Measurements from ENCODE around the gene RSBN1. TPM values are rescaled to one million over a fixed set of nuclear protein-coding genes. Genes with fewer than 3 reads are reported as not detected.

RSBN1 gene
- total RNA-seq, 1 experiment from 2014 or later: 9.9 TPM

DNA sequence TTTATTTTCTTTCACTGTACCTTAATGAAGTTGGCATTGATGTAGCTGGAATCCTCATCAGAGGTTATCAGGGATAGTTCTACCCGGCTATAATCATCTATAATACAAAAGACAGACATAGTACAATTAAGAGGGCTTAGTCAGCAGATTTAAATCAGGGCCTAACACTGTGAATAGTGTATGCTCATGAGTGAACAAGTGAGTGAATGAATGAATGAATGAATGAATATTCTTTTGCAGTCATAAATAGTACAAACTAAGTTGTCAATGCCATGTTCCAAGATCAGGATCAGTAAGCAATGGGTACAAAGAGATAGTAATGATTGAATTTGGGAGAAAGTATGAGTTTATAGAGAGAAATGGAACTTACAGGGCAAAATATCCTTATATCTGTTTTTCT, 46.7 kb upstream of the RSBN1 start:
- DNase-seq: no peak
- no peak overlapping the region for H3K27ac Mint-ChIP-seq (ENCODE audit: unreplicated experiment)
- H3K9me3 Mint-ChIP-seq (ENCODE audit: low read depth, unreplicated experiment): no peaks in the 10 kb centered on the region
- no peaks in the 10 kb centered on the region for H3K36me3 Mint-ChIP-seq (ENCODE audit: insufficient read depth, unreplicated experiment)
- H3K4me1 Mint-ChIP-seq (ENCODE audit: low read depth, unreplicated experiment): peaks cover 7% of the 10 kb centered on the region
- no peaks in the 10 kb centered on the region for H3K27me3 Mint-ChIP-seq (ENCODE audit: unreplicated experiment)
- TF ChIP-seq CTCF (IDR thresholded peaks at IDR 0.05; ENCODE audit: unreplicated experiment): no peak
- CTCF ChIA-PET: no interaction called here
- no TSS peak for BruUV-seq (replicated peaks)
- intact Hi-C loops (cut with micrococcal nuclease; ENCODE audit: unreplicated experiment): no loop called here
- no peak overlapping the region for H3K4me3 Mint-ChIP-seq (ENCODE audit: low read depth, unreplicated experiment)

DNA sequence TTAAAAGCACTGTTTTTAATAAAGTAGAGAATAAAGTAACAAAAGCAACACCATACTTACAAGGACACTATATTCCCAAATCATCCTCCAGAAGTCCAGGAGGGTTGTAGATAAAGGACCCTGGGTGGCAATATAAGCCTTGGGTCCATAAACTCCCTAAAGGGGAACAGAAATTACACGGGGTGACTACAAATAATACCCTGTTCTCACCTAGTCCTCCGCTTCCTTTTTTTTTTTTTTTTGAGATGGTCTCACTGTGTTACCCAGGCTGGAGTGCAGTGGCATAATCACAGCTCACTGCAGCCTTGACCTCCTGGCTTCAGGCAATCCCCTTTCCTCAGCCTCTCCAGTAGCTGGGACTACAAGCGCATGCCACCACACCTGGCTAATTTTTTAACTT, 46.1 kb upstream of the RSBN1 start:
- no peak for TF ChIP-seq CTCF (IDR thresholded peaks at IDR 0.05; ENCODE audit: unreplicated experiment)
- intact Hi-C loops (cut with micrococcal nuclease; ENCODE audit: unreplicated experiment): no loop called here
- no peak overlapping the region for H3K4me3 Mint-ChIP-seq (ENCODE audit: low read depth, unreplicated experiment)
- no peaks in the 10 kb centered on the region for H3K9me3 Mint-ChIP-seq (ENCODE audit: low read depth, unreplicated experiment)
- H3K27ac Mint-ChIP-seq (ENCODE audit: unreplicated experiment): no peak overlapping the region
- H3K4me1 Mint-ChIP-seq (ENCODE audit: low read depth, unreplicated experiment): peaks cover 7% of the 10 kb centered on the region
- DNase-seq: no peak
- no TSS peak for BruUV-seq (replicated peaks)
- no peaks in the 10 kb centered on the region for H3K36me3 Mint-ChIP-seq (ENCODE audit: insufficient read depth, unreplicated experiment)
- H3K27me3 Mint-ChIP-seq (ENCODE audit: unreplicated experiment): no peaks in the 10 kb centered on the region
- CTCF ChIA-PET: no interaction called here

GRCh38 chr1:113857776-113858175, 45.5 kb upstream of the RSBN1 start:
- Mint-ChIP-seq H3K4me1 (ENCODE audit: low read depth, unreplicated experiment) (peaks cover 7% of the 10 kb centered on the region), H3K9me3 (ENCODE audit: low read depth, unreplicated experiment) (no peaks in the 10 kb centered on the region), H3K36me3 (ENCODE audit: insufficient read depth, unreplicated experiment) (no peaks in the 10 kb centered on the region), H3K27ac (ENCODE audit: unreplicated experiment) (no peak overlapping the region), H3K4me3 (ENCODE audit: low read depth, unreplicated experiment) (no peak overlapping the region), H3K27me3 (ENCODE audit: unreplicated experiment) (no peaks in the 10 kb centered on the region)
- no peak for DNase-seq
- intact Hi-C loops (cut with micrococcal nuclease; ENCODE audit: unreplicated experiment): no loop called here
- no TSS peak for BruUV-seq (replicated peaks)
- CTCF ChIA-PET: no interaction called here
- no peak for TF ChIP-seq CTCF (IDR thresholded peaks at IDR 0.05; ENCODE audit: unreplicated experiment)

GRCh38 chr1:113856401-113856790, 44.1 kb upstream of the RSBN1 start:
- intact Hi-C loops (cut with micrococcal nuclease; ENCODE audit: unreplicated experiment): no loop called here
- Mint-ChIP-seq H3K9me3 (ENCODE audit: low read depth, unreplicated experiment) (no peaks in the 10 kb centered on the region), H3K4me3 (ENCODE audit: low read depth, unreplicated experiment) (no peak overlapping the region), H3K36me3 (ENCODE audit: insufficient read depth, unreplicated experiment) (no peaks in the 10 kb centered on the region), H3K27ac (ENCODE audit: unreplicated experiment) (no peak overlapping the region), H3K27me3 (ENCODE audit: unreplicated experiment) (no peaks in the 10 kb centered on the region), H3K4me1 (ENCODE audit: low read depth, unreplicated experiment) (peaks cover 7% of the 10 kb centered on the region)
- CTCF ChIA-PET: no interaction called here
- no peak for DNase-seq
- no peak for TF ChIP-seq CTCF (IDR thresholded peaks at IDR 0.05; ENCODE audit: unreplicated experiment)
- no TSS peak for BruUV-seq (replicated peaks)
